ENCODE data around the gene CD28.
"Not testable (repeated sequence)": the region's sequence is repeated elsewhere in the genome, so short reads cannot be mapped to it uniquely, and the experiment has no call there.

The CD28 gene

DNA sequence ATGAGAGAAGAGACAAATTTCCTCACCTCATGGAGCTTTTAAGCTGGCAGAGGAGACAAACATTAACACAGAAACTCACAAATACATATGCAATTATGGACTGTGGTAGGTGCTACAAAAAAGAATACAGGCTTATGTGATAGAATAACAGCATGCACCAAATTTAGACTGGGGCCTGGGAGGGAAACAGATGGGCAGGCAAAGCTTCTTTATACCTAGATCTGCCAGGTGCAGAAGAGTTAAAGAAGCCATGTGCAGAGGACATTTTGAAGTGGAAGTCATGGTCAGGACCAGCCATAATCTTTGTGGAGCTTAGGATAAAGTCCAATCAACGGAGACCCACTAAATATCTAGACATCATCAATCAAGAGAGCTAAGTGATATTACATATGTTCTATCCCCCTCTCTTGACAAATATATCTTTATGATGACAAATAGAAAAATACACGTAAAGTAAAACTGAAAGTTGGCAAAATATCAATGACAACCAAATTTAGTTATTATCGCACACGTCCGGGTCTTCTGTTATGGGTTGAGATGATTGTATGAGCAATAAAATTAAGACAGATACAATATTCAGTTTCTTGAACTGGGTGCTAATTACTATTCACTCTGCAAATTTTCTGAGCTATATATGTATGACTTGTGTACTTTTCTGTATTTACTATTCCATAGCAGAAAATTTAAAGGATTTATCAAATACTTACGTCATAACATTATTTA is 44.1 kb downstream of the CD28 start:
- DNase-seq, result no peak

DNA sequence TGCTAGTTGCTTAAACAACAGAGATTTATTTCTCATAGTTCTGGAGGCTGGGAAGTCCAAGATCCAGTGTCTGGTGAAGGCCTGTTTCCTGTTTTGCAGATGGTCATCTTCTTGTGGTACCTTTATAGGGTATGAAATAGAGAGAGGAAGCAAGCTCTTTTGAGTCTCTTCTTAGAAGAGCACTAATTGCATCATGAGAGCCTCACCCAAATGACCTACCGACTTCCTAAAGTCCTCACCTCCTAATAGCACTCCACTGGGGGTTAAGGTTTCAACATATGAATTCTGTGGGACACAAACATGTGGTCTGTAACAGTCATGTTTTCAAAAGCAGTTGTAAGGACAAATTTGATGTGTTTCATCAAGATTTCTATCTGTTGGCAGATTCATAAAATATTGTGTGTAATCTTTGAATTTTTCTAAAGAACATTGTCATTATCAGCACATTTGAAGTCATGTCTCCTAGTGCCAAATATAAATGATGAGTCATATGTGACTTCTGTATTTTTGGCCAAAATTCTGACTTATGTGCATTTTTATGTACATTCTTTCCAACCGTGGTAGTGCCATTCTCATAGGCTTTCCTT is 45.3 kb downstream of the CD28 start:
- DNase-seq, result no peak

DNA sequence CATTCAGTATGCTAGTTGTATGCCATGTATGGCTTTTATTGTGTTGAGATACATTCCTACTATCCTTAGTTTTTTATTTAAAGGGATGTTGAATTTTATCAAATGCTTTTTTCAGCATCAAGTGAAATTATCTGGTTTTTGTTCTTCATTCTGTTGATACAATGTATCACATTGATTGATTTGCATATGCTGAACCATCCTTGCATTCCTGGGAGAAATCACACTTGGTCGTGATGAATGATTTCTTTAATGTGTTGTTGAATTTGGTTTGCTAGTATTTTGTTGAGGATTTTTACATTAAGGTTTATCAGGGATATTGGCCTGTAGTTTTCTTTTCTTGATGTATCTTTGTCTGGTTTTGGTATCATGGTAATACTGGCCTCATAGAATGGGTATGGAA is 49.7 kb downstream of the CD28 start:
- DNase-seq, result no peak

DNA sequence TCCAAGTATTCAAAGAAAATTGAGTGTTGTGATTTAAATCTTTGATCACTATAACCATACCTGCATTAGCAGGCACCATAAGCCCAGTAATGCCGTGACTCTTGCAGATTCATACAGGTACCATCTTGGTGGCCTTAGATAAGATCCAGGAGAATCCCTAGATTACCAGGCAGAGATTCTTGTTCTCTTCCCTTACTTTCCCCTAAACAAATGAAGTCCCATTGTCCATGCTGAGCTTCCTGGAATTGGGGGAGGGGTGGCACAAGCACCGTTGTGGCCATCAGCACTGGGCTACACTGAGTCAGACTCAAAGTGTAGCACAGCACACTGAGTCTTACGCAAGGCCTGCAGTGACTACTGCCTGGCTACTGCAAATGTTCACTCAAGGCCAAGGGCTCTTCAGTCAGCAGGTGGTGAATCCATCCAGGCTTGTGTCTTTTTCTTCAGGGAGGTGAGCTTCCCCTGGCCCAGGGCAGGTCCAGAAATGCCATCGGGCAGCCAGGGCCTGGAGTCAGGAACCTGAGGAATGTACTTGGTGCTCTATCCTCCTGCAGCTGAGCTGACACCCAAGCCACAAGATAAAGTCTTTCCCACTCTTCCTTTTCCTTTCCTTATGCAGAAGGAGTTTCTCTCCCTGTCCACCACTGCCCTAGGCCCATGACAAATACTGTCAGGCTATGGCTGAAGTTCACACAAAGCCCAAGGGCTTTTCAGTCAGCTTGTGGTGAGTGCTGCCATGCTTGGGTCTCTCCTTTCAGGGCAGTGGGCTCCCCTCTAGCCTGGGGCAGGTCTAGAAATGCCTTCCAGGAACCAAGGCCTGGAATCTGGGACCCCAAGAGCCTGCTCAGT is 52.6 kb downstream of the CD28 start:
- DNase-seq, result no peak

DNA sequence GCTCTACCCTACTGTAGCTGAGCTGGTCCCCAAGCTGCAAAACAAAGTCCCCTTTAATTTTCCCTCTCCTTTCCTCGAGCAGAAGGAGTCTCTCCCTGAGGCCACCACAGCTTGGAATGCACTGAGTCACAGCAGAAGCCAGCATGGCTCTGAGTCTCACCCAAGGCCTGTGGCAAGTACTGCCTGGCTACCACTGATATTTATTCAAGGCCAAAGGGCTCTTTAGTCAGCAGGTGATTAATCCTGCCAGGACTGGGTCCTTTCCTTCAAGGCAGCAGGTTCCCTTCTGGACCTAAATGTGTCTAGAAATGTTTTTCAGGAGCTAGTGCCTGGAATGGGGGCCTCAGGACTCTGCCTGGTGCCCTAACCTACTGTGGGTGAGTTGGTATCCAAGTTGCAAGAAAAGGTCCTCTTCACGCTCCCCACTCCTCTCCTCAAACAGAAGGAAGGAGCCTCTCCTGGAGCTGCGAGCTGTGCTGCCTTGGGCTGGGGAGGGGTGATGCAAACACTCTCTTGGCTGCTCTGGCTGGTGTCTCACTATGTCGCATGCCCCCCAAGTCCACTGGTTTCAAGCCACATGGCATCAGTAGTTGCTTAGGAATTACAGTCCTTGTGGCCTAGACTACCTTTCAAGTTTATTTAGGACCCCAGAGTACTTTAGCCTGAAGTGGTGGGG is 53.4 kb downstream of the CD28 start:
- no peak for DNase-seq

DNA sequence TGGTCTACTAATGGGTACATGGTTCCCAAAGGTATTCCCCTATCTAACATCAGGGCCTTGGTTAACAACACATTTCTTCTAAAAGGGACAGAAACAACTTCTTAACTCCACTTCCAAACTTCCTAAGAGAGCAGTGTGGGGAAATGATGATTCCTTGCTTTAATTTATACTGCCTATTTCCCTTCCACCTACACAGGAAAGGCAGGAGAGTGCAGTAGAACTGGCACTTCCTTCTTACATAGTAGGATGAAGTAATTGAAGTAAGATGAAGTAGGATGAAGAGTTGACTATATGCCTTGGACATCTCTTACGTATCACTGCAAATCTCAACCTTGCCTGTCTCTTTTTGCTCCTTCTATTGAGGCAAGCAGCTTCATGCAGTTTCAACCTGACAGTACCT is 54.7 kb downstream of the CD28 start:
- DNase-seq, result no peak

DNA sequence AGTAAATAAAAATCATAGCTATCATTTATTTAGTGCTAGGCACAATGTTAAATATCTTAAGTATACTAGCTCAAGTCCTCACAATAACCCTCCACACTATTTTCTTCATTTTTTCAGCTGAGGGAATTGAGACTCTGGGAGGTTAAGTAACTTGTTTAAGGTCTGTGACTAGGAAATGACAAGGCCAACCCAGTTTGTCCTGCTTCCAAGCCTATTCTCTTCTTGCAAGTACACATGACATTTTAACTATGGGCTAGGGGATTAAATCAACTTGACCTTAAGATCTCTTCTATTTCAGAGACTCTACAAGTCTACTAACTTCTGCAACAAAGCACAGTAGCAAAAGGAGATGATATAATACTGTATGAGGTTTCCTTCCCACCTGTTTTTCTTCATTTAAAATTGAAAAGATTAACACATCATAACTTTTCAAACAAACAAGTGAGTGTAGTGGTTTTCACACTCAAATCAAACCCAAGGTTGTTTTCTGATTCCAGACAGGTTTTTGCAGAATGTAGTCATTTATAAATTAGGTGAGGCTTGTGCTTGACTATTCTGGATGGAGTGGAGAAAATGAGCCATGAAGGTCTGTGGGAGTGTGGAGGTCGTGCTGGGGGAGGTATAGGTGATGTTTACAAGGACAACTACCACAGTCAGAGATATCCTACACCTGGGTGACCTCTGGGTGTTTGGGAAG is 57.0 kb downstream of the CD28 start:
- no peak for DNase-seq

DNA sequence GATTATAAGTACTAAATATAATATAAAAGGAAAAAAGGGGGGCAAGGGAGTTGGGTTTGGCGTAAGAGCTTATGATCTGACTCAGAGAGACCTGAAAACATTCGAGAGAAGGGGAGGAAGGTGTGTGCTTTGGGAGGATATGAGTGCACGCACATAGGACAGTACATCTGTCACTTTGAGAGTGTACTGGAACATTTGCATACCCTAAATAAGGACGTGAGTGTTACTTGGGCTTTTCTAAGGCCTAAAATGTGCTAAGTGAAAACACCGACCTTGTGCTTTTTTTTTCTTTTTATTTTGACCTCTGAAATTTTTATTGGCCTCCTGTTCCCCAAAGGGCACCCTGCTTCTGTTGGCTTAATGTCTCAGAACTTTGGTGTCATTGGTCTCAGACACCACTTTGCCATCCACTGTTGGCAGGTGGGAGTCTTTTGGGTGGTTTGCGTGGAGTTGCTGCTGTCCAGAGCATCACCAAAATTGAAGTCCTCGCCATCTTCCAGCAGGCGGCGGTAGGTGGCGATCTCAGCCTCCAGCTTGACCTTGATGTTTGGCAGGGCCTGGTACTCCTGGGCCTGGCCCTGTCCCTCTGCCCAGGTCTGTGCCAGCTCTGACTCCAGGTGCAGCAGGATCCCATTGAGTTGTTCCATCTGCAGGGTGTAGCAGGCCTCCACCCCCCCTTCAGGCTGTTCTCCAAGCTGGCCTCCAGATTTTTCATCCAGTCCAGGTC is 57.7 kb downstream of the CD28 start:
- no peak for DNase-seq

DNA sequence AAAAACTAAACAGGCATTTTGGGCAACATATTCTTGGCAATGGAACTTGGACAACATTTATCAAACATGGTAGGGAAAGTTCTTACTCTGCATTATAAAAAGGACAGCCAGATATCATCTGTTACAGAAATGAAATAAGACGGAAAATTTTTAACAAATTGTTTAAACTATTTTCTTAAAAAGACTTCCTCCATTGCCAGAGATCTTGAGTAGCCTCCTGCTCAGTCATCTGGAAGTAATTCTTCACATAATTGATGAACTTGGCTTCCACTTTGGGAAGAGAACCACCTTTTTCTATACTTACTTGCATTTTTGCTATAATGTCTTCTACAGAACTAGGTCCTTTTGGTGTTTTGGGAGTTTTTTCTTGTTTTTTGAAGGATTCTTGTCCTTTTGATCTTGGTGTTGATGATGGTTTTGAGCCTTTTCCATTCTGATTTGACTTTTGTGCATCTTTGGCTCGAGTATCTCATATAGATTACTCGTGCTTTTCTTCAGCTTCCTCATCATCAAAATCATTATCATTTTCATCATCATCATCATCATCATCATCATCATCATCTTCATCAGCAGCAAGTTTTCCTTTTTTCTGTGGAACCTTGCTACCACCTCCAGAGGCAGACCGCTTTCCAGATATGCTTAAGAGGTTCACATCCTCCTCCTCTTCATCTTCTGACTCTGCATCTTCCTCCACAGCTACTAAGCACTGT is 66.2 kb downstream of the CD28 start:
- DNase-seq, result no peak

DNA sequence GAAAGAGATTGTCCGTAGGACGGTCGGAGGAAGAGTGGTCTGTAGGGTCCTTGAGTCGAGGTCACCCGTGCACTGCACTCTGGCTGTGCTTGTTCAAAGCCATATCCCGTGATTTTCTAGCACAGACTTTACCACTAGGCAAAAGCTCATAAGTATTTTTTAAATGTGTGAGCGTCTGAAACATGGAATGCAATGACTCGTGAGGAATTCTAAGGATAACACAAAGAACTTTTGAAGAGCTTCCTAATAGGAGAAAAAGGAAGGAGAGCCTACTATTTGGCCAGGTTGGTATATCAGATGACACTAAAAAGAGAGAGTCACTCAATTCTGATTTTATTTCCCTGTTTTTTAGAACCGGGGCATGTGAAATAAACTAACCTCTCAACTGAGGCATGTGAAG is 68.3 kb downstream of the CD28 start:
- DNase-seq, result no peak

DNA sequence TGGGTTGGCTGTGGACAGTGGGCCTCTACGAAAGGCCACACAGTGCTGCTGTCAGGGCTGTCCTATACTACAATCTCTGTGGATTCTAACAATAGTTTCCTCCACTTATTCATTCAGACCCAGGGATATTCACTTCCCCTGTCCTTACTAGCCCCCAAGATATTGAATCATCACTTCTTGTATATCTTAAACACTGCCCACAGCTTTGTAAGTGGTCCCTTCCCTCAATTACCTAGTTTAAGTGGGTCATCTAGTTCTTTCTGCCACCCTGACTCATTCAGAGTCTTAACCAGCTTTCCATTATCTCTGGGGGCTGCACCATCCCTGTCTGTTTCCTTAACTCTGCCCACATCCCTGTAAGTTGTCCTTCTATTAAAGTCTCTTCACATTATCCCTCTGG is 69.2 kb downstream of the CD28 start:
- no peak for DNase-seq

DNA sequence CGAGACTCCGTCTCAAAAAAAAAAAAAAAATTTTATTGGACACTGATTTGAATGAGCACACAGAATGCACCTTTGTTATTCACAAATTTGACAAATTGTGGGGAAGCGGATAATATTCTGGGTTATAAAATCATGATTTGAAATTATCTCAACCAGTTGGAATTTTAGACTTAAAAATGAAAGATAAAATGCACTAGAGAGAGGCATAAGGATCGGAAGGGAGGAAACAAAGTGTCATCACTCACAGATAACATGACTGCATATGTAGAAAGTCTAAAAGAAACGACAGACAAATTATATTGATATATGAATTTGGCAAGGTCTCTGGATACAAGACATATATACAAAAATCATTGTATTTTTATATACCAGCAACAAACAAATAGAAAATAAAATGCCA is 70.6 kb downstream of the CD28 start:
- DNase-seq, result no peak

DNA sequence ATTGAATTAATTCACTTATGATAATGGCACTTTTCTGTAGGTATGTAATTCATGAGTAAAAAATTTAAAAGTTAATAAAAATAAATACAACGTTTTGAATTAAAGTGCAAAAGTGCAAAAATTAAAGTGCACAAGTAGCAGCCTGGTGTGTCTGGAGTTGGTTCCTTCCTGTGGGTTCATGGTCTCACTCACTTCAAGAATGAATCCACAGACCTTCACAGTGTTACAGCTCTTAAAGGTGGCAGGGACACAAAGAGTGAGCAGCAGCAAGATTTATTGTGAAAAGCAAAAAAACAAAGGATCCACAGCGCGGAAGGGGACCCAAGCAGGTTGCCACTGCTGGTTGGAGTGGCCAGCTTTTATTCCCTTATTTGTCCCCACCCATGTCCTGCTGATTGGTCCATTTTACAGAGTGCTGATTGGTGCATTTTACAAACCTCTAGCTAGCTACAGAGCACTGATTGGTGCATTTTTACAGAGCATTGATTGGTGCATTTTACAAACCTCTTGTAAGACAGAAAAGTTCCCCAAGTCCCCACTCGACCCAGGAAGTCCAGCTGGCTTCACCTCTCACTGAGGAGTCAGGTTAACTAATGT is 73.1 kb downstream of the CD28 start:
- DNase-seq, result not testable (repeated sequence)

DNA sequence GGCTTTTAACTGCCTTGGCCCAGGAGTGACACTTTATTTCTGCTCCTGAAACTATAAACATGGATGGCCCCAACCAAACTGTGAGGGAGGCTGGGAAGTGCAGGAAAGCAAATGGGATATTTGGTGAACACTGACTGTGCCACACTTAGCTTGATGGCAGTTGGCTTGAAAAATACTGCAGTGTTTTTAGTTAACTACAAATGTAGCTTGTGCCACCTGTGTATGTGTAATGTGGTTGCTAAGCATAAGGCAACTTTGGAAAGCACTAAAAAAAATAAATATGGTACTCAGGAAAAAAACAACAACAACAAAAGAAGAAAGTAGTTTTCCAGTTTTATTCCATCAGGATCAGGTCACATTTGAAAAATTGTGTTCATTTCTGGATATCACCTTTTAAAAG is 73.8 kb downstream of the CD28 start:
- DNase-seq, result no peak

DNA sequence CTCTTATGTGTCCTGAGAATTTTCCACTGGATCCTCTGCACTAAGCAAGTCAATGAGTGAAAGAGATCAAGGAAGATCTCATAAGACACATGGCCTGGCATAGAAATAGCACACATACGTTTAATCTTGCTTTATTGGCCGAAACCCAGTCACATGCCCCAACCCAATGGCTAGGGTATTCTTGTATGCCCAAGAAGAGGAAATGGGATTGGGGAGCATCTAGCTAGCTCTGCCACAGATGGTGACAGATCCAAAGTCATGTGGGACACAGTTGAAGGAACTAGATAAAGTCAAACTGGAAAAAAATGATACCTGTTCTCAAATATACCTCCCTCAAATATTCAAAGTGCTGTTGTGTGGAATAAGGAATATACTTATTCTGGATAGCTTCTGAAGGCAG is 74.7 kb downstream of the CD28 start:
- DNase-seq, result no peak

DNA sequence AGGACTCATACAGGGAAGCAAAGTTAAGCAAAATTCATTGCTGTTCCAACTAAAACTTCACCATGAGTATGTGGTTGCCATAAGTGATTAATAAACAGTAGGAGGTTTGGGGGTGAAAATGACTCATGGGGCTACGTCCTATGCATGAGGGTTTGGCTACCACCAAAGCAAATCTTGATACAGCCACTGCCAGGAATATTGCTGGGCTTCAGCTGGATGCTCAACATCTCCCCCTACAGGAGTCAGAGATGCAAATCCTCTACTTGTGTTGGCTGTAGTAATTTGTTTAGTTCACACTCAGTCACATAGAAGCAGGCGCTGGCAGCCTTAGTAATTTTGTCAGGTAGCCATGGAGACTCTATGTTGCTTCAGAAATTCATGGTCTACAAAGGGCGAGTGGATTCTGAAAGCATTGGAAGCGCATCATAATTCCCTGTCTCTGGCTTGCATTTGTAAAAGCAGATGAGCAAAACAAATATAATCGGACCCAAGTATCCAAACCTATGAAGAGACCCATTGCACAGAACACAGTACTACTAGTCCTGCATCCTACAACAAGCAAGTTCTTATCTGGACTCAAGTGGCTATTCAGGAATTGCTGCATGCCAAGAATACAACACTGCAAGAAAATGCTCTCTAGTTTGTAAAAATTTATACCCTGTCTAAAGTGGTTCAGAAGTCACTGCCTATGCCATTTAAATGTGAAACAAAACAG is 76.0 kb downstream of the CD28 start:
- no peak for DNase-seq

DNA sequence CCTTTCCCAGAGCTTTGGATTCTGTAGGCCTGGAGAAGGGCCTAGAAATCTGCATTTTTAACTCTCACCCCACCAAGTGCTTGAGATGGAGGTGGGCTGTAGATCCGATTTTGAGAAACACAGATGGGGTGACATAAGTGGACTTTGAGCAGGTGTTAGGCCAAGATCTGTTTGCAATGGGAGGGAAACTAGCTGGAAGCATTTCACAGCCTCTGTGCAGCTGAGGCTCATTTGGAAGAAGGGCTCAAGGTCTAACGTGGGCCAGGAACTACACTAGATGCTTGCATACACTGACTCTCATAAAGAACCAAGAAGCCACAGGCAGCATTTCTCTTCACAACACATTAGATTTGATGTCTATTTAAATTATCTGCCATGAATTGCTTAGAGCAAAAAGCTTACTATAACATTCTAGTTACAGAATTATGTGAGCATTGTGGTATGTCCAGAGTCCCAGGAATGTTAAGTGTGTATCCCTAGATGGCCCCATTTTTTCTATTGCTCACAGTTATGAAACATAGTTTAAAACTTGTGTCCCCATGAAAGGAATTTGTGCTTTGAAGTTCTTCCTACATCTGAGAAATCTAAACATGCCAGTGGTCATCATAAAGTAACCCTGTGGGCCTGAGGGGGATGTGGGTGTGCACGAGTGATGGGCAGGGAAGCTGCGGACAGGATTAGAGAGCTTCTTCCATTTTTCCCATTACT is 77.2 kb downstream of the CD28 start:
- no peak for DNase-seq

DNA sequence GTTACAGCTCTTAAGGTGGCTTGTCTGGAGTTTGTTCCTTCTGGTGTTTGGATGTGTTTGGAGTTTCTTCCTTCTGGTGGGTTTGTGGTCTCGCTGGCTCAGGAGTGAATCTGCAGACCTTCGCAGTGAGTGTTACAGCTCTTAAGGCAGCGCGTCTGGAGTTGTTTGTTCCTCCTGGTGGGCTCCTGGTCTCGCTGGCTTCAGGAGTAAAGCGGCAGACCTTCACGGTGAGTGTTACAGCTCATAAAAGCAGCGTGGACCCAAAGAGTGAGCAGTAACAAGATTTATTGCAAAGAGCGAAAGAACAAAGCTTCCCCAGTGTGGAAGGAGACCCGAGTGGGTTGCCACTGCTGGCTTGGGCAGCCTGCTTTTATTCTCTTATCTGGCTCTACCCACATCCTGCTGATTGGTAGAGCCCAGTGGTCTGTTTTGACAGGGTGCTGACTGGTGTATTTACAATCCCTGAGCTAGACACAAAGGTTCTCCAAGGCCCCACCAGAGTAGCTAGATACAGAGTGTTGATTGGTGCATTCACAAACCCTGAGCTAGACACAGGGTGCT is 78.4 kb downstream of the CD28 start:
- DNase-seq, result not testable (repeated sequence)

DNA sequence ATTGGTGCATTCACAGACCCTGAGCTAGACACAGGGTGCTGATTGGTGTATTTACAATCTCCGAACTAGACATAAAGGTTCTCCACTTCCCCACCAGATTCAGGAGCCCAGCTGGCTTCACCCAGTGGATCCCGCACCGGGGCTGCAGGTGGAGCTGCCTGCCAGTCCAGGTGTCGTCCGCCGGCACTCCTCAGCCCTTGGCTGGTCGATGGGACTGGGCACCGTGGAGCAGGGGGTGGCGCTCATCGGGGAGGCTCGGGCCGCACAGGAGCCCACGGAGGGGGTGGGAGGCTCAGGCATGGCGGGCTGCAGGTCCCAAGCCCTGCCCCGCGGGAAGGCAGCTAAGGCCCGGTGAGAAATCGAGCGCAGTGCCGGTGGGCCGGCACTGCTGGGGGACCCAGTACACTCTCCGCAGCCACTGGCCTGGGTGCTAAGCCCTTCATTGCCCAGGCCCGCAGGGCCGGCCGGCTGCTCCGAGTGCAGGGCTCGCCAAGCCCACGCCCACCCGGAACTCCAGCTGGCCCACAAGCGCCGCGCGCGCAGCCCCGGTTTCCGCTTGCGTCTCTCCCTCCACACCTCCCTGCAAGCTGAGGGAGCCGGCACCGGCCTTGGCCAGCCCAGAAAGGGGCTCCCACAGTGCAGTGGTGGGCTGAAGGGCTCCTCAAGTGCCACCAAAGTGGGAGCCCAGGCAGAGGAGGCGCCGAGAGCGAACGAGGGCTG is 79.1 kb downstream of the CD28 start:
- not testable (repeated sequence) for DNase-seq

Data from KG1 (cell line).